Right forelimb (tissue), 1 donor: ENCODE measurements around the gene RNH1.

Source experiments
- DNase-seq: peaks from one replicate; pipeline ENCODE4 v3.0.0-alpha.2; 2018

Gene RNH1

DNA sequence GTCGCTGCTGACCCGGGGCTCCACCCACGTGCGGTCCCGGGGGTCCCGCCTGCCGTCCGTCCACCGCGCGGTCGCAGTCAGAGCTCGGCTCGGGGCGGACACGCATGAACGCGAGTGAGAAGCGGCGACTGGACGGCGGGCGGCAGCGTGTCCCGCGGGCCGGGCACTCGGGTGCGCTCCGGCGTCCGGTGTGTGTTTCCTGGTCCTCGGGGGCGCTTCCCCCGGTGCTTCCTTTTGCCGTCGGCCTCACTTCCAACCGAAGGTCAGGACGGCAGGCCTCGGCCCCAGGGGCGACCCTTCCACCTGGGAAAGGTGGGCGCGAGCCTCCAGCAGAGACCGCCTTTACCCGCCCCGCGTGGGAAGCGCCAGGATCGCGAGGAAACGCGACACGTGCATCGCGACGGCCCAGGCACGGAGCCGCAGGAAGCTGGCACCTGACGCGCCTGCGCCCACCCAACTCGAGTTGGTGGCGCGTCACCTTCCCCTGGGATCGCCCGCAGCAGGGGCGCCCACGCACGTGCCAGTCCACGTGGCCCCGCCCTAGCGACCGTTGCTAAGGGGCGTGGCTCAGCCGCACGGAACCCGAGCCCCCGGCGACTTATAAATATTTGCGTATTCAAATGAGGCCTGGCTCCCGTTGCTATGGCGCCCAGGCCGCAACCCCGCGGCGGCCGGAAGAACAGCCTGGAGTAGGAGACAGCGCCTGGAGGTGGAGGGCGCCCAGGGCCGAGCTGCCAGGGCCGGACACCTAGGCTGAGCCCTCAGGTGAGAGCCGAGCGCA lies 30.0 kb upstream of the RNH1 start, which contains the start of gene LRRC56:
TSS of gene LRRC56 (plus strand) at position 687 of the 781 bp plus-strand sequence. CDS start 3,158 bp downstream, outside the sequence.
- peak; percentile 77 for DNase-seq

DNA sequence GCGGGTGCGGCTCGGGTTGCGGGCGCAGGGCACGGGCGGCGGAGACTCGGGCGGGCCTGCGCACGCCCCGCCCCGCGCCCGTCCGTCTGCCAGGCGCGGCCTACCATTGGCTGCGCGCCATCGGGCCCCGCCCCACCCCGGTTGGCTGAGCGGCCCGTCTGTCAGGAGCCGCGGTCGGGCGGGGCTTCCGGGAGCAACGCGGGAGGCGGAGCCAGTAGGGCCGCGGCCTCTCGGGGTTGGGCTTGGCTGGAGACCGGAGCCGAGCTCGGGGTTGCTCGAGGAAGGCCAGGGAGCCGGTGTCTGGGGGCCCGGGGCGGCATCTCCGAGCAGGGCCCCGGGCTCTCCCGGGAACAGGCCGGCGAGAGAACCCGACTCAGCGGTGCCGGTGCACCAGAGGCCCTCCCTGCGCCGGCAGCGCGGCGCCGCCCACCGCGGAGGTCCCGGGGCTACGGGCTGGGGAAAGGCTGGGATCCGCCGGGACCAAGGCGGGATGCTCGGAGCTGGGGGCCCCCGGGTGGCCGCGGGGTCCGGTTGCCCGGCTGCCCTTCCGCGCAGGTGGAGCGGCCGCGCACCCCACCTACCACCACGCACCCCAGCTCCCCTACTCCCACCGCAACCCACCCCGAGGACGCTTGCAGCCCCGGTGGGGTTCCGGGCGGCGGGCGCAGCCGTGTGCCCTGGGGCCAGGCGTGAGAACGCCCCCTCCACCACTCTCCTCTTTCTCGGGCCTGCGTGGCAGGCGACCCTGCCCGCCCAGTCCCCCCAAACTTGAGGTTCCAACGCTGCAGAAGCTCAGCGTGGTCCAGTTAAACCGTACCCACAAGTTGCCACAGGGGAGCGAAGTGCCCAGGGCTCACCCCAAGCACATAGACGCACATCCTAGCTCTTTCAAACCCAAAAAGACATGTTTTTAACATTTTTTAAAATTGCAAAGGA lies 28.7 kb upstream of the RNH1 start, which contains the start of gene HRAS:
TSS of gene HRAS (minus strand) at position 58 of the 936 bp plus-strand sequence.
- DNase-seq = peak; percentile 98

DNA sequence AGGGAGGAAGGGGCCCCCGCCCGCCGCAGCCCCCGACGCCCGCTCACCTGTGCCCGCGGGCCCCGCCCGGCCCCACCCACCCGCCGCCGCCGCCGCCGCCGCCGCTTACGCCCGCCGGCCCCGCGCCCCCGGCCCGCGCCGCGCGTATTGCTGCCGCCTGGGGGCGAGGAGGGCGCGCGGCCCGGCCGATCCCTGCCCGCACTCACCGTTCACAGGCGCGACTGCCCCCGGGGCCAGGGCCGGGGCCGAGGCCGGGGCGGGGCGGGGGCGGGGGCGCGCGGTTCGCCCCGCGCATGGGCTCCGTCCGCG lies 28.1 kb upstream of the RNH1 start:
- DNase-seq = no peak

DNA sequence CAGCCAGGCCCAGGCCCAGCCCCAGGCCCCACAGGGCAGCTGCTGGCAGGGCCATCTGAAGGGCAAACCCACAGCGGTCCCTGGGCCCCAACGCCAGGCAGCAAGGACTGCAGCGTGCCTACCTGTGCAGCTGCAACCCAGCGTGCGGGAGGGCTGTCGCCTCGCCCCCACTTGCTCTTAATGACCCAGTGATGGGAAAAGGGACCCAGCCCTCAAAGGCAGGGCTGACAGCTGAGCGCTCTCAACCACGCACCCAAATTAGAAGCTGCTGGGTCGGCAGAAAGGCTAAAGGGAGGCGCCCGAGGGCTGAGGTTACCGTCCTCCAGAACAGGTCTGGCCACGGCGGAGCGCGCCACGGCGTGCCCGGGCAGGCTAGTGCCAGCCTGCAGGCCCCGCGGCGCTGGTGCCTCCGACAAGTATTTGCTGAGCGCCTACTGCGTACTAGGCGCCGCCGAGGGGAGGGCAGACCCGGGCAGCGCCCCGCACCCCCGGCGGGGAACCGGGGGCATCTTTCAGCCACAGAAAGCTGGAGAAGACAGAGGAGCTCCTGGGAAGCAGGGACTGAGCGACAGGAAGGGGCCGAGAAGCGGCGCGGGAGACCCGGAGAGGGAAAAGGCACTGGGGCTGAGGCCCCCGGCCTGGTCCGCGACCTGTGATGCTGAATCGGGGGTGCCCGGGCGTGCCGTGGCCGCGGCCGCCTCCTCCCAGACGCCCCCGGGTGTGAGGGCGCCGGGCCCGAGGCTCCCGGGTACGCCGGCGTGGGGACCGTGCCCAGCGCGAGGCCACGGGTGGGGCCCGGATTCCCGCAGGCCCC lies 27.6 kb upstream of the RNH1 start:
- DNase-seq = peak; percentile 56

DNA sequence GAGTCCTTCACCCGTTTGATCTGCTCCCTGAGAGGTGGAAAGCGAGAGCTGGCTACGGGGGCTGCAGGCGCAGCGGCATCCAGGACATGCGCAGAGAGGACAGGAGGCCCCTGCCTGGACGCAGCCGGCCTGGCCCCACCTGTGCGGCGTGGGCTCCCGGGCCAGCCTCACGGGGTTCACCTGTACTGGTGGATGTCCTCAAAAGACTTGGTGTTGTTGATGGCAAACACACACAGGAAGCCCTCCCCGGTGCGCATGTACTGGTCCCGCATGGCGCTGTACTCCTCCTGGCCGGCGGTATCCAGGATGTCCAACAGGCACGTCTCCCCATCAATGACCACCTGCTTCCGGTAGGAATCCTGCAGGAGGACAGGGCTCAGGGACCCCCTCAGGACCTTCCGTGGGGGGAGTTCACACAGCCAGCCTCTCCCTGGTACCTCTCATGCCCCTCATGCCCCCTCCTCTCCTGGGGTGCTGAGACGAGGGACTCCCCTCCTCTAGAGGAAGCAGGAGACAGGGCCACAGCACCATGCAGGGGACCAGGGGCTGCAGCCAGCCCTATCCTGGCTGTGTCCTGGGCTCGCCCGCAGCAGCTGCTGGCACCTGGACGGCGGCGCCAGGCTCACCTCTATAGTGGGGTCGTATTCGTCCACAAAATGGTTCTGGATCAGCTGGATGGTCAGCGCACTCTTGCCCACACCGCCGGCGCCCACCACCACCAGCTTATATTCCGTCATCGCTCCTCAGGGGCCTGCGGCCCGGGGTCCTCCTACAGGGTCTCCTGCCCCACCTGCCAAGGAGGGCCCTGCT lies 26.7 kb upstream of the RNH1 start:
- DNase-seq = peak; percentile 43

DNA sequence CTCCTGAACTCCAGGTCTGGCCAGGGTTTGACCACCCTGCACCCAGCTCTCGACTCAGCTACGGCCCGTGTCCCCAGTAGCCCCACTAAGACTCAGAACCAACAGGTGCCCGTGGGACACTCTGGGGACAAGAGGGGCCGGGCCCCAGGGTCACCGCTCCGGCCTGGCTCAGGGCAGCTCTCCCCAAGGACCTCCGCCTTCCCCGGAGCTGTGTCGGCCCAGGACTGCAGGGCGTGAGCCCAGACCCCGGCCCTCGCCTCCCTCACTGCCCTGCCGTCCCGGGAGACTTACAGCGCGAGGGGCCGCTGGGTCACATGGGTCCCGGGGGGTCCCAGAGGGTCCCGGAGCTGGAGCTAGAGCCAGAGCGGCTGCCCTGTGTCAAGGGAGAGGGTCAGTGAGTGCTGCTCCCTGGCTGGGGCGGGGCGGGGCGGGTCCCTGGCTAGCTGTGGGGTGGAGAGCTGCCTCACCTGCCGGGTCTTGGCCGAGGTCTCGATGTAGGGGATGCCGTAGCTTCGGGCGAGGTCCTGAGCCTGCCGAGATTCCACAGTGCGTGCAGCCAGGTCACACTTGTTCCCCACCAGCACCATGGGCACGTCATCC lies 26.0 kb upstream of the RNH1 start:
- peak; percentile 37 for DNase-seq

DNA sequence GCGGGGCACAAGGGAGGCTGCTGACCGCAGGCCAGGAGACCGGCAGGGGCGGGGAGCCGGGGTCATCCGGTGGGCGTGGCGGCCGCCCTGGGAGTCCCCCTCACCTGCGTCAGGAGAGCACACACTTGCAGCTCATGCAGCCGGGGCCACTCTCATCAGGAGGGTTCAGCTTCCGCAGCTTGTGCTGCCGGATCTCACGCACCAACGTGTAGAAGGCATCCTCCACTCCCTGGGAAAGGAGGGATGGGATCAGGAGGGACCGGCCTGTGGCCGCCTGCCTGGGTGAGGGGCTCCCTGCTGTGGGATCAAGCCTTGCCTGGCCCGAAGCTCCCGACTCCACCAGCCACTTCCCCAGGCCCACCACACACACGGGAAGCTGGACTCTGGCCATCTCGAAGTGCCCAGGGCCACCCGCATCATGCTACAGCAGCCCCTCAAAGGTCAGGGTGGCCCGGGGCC lies 25.5 kb upstream of the RNH1 start:
- no peak for DNase-seq

DNA sequence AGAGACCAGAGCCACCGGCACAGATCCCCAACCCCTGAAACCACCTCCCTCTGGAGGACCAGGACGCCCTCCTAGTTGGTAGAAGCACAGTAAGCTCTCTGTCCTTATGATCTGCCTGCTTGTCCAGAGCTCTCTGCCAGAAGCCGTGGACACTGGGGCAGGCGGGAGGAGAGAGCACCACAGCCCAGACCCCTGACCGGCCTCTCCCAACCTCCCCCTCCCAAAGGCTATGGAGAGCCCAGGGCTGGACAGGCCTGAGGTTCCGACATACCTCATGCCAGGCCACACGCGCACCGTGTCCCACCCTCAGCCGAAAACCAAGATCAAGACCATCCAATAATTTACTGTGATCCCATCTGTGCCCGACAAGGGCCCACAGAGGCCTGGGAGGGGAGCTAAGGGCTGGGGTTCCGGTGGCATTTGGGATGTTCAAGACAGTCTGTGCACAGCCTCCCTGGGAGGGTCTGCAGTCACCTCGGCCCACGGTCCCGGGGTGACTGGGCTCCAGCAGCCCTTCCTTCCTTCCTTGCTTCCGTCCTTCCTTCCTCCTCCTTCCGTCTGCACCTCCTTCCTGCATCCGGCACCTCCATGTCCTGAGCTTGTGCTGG lies 25.0 kb upstream of the RNH1 start:
- DNase-seq = peak; percentile 39

DNA sequence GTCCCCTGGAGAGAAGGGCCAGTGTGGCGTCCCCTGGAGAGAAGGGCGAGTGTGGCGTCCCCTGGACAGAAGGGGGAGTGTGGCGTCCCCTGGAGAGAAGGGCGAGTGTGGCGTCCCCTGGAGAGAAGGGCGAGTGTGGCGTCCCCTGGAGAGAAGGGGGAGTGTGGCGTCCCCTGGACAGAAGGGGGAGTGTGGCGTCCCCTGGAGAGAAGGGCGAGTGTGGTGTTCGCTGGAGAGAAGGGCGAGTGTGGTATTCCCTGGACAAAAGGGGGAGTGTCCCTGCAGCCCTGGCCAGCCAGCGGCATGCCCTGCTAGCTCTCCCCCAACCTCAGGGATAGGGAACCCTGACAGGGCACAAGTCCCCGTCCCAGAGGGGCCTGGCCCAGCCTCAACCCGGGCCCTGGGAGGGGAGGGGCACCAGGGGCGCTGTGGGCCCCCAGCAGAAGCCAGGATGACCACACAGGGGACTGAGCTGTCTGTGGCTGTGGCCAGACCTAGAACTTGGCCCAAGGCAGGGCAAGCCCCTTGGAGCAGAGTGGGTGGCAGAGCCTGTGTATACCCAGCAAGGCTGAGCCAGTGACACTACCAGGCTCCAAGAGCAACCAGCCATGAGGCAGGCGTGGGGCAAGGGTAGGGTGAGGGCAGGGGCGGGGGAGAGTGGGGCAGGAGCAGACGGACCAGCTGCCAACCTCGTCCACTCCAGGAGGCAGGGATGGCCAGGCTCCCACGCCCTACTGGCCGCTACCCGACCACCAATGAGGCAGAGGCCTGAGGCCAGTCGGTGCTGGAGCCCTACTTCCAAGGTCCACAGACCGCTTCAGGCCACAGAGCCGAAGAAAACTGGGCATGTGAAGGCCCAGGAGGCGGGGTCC lies 24.2 kb upstream of the RNH1 start:
- DNase-seq = peak; percentile 45

DNA sequence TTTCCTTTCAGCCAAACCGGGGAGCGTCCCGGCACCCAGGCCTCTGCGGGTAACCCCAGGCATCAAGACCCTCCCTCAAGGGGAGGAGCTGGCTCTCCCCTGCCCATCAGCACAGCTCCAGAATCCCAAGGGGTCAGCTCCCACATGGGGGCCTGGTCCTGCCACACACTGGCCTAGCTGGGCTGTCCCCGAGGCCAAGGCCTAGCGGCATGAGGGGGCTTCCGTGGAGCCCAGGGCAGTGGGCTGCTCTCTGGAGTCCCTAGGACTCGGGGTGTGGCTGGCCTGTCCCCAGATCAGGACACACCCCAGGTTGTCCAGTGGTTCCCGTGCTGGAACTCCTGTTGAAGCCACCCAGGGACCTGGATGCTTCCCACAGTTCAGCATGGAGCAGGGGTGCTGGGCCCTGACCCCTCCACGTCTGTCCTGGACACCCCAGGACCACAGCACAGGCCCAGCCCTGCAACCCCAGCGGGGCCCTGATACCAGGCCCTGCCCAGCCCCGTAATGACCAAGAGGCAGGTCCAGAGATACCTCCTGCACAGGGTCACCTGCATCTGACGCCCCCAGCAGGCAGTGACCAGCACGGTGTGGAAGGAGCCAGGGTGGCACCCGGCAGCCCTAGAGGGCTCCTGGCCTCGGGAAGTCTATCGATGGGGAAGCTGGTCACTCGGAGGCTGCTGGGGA lies 22.8 kb upstream of the RNH1 start:
- DNase-seq = no peak

DNA sequence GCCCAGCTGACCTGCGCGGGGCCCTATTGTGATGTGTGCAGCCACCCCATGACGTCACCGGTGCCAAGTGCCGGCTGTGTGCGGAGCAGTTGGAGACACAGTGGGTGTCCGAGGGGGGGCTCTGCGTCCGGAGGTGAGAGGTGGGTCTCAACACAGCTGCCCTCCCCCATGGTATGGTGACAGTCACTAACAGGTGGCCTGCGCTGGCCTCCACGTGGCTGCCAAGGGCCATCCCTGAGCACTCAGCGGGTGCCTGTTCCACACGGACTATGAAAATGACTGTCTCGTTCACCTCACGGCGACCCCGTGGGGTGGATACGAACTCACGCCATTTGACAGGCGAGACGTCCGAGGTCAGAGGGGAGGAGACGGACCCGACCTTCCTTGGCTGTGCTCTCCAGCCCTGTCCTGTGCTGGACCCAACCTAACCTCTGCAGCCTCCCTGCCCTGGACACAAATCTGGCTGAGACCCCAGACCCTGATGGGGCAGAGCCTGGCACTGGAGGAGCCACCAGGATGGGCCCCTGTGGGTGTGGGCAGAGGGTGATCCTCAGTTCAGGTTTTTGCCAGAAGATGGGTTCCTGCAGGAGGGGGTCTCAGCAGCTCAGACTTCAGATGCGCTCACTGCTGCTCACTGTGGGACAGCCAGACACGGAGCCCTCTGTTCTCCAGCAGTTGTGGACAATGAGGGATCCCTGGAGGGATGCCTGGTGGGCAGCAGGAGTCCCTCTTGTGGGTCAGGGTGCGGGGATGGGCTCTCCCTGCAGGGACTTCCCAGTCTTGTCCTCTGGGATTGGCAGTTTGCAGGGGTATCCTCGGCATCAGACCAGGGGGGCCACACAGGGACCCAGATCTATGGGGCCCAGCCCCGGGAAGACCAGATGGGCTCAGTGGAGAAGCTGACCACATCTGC lies 22.0 kb upstream of the RNH1 start:
- no peak for DNase-seq

DNA sequence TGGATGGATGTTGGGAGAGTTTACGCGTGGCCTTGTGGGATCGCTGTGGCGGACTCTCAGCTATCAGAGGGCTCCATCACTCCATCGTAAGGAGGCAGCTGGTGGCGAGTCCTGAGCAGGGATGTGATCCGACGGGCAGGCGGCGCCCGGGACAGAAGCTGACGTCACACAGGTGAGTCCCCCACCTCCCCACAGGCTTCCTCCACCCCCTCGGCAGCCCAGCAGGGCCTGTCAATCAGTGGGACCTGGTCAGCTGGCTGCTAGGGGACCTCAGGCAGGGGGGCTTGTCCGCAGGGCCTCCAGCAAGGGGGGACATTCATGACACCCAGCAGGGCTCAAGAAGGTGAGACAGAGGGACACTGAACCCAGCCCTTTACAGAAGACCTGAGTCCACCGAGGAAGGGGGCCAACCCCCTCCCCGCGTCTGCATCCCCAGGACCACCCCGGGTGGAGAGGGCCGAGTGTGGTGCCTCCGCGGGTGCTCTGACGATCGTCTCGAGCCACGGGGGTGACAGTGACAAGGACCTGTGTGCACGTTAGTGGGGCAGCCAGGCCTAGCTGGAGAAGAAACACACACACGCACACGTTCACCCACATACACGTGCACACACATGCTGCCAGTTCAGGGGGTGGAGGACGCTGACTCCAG lies 21.2 kb upstream of the RNH1 start:
- DNase-seq = no peak

DNA sequence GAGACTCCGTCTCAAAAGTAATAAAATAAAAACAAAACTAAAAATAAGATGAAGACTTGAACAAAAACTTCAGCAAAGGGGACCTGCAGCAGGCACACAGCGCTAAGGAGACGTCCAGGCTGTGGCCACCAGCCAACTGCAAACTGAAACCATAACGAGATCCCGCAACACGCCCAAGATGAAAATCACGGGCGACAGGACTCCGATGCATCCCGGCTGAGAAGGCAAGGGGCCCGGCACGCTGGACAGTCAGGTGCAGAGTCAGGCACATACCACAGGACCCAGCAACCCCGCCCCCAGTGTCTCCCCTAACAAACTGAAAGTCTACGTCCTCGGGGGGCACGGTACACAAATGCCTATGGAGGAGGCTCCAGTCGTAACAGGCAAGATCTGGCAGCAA lies 19.1 kb upstream of the RNH1 start:
- no peak for DNase-seq

DNA sequence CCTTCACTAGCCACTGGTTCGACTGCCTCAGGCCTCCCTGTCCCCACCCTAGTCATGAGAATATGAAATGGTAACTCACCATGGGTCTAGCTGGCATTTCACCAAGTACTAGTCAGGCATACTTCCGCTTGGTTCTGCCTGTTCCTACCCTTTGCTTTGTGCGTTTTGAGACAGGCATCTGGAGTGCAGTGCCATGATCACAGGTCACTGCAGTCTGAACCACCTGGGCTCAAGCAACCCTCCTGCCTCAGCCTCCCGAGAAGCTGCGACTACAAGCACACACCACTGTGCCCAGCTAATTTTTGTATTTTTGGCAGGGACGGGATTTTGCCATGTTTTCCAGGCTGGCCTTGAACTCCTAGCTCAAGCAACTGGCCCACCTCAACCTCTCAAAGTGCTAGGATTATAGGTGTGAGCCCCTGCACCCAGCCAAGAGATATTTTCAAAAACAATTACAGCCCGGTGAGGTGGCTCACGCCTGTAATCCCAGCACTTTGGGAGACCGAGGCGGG lies 14.2 kb upstream of the RNH1 start:
- peak; percentile 38 for DNase-seq

DNA sequence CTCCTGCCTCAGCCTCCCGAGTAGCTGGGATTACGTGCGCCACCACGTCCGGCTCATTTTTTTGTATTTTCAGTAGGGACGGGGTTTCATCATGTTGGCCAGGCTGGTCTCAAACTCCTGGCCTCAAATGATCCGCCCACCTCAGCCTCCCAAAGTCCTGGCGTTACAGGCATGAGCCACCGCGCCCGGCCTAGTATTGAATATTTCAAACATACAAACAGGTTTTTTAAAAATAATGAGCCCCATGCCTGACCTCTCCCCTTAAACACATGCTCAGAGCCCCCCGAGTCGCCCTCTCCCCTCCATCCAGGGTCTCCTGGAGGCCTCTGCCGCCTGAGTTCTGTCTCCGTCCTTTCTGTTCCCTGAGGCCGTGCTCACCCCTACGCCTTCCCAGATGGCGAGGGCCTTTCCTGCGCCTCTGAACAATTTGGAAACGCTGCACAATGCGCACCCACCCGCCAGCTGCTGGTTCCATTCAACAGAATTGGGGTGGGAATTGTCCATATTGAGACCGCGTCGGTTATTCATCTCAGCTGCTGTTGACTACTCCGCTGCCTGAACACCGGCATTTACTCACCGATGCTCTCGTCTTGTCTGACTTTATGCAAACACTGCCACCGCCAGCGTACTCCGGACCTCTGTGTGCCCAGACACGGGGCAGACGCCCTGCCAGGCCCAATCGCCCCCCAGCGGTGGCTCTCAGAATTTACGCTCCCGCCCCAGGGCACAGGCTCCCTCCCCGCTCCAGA lies 13.6 kb upstream of the RNH1 start:
- DNase-seq = peak; percentile 56

DNA sequence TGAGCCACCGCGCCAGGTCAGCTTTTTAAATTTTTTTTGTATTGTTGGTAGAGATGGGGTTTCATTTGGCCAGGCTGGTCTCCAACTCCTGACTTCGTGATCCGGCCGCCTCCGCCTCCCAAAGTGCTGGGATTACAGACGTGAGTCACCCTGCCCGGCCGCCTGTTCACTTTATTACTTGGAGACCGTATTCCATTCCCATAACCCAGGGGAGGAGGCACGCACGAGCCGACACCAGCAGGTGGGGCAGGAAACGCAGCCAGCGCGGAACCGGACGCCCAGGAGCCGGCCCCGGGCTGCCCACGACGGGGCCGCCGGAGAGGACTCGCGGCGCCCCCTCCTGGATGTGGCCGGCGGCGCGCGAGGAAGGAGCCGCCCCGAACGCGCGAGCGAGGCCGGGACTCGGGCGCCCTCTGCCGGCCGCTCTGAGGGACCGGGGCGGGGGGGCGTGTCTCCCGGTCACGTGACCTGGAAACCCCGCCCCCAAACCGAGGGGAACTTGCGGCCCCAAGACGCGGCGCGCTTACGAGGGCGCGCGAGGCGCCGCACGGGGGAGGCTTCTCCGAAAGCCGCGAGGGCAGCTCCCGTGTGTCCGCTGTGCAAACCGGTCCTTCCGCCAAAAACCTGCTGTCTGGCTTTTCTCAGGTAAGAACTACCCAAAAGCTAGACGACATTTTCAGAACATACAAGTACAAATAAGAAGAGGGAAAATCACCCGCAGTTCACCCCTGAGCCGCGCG lies 11.6 kb upstream of the RNH1 start:
- DNase-seq = peak; percentile 93
